ENCODE measurements around the gene BBX. TPM values are rescaled to one million over a fixed set of nuclear protein-coding genes. Genes with fewer than 3 reads are reported as not detected.

Gene BBX
- polyA plus RNA-seq, 1 experiment = 46.1 TPM

- TF ChIP-seq CTCF (IDR thresholded peaks at IDR 0.05; ENCODE audit: low read depth, low read length) = no peak
- CTCF ChIA-PET = interaction anchor here (1.3 kb wide), 1 partner anchor 8 kb away, joined by 3 read pairs; no protein-coding TSS in a partner anchor
- Histone ChIP-seq H3K4me3 (ENCODE audit: low read depth, low read length) (no peak overlapping the region), H3K27ac (ENCODE audit: low read depth, low read length) (no peak overlapping the region), H3K27me3 (ENCODE audit: control insufficient read depth, insufficient read depth, low read length) (no peaks in the 10 kb centered on the region), H3K9me3 (ENCODE audit: control insufficient read depth, insufficient read depth, low read length) (no peaks in the 10 kb centered on the region)
- POLR2A ChIA-PET = no interaction called here
- no peak for DNase-seq (ENCODE audit: low read depth, low spot score)
These were observed 238.6 kb downstream of the BBX start for GRCh38 chr3:107761391-107761790.

GRCh38 chr3:107765524-107765923, 242.8 kb downstream of the BBX start:
- TF ChIP-seq CTCF (IDR thresholded peaks at IDR 0.05; ENCODE audit: low read depth, low read length) = no peak
- CTCF ChIA-PET = interaction anchor here (0.7 kb wide), 1 partner anchor 105 kb away, joined by 3 read pairs; no protein-coding TSS in a partner anchor
- no peaks in the 10 kb centered on the region for H3K9me3 ChIP-seq (ENCODE audit: control insufficient read depth, insufficient read depth, low read length)
- H3K27me3 ChIP-seq (ENCODE audit: control insufficient read depth, insufficient read depth, low read length) = no peaks in the 10 kb centered on the region
- no peak overlapping the region for H3K4me3 ChIP-seq (ENCODE audit: low read depth, low read length)
- H3K27ac ChIP-seq (ENCODE audit: low read depth, low read length) = no peak overlapping the region
- POLR2A ChIA-PET = no interaction called here
- DNase-seq (ENCODE audit: low read depth, low spot score) = no peak

- ChIA-PET CTCF (interaction anchor here (1.0 kb wide), 1 partner anchor 710 kb away, joined by 3 read pairs; no protein-coding TSS in a partner anchor), POLR2A (no interaction called here)
- TF ChIP-seq CTCF (IDR thresholded peaks at IDR 0.05; ENCODE audit: low read depth, low read length) = no peak
- no peaks in the 10 kb centered on the region for H3K9me3 ChIP-seq (ENCODE audit: control insufficient read depth, insufficient read depth, low read length)
- H3K27me3 ChIP-seq (ENCODE audit: control insufficient read depth, insufficient read depth, low read length) = no peaks in the 10 kb centered on the region
- no peak overlapping the region for H3K27ac ChIP-seq (ENCODE audit: low read depth, low read length)
- H3K4me3 ChIP-seq (ENCODE audit: low read depth, low read length) = no peak overlapping the region
- DNase-seq (ENCODE audit: low read depth, low spot score) = no peak
These were observed 245.3 kb downstream of the BBX start for GRCh38 chr3:107767897-107768605.

GRCh38 chr3:107769882-107770281, 247.1 kb downstream of the BBX start:
- DNase-seq (ENCODE audit: low read depth, low spot score) = no peak
- H3K9me3 ChIP-seq (ENCODE audit: control insufficient read depth, insufficient read depth, low read length) = no peaks in the 10 kb centered on the region
- TF ChIP-seq CTCF (IDR thresholded peaks at IDR 0.05; ENCODE audit: low read depth, low read length) = no peak
- ChIA-PET CTCF (interaction anchor here (0.5 to 1.4 kb wide), 3 partner anchors 80 to 498 kb away, joined by 5 to 10 read pairs (median 5); no protein-coding TSS in a partner anchor), POLR2A (no interaction called here)
- H3K27ac ChIP-seq (ENCODE audit: low read depth, low read length) = no peak overlapping the region
- no peak overlapping the region for H3K4me3 ChIP-seq (ENCODE audit: low read depth, low read length)
- no peaks in the 10 kb centered on the region for H3K27me3 ChIP-seq (ENCODE audit: control insufficient read depth, insufficient read depth, low read length)

- DNase-seq (ENCODE audit: low read depth, low spot score) = no peak
- no peak overlapping the region for H3K4me3 ChIP-seq (ENCODE audit: low read depth, low read length)
- H3K27ac ChIP-seq (ENCODE audit: low read depth, low read length) = no peak overlapping the region
- no peak for TF ChIP-seq CTCF (IDR thresholded peaks at IDR 0.05; ENCODE audit: low read depth, low read length)
- H3K9me3 ChIP-seq (ENCODE audit: control insufficient read depth, insufficient read depth, low read length) = no peaks in the 10 kb centered on the region
- ChIA-PET CTCF (interaction anchor here (0.9 kb wide), 1 partner anchor 82 kb away, joined by 3 read pairs; no protein-coding TSS in a partner anchor), POLR2A (no interaction called here)
- no peaks in the 10 kb centered on the region for H3K27me3 ChIP-seq (ENCODE audit: control insufficient read depth, insufficient read depth, low read length)
These were observed 249.3 kb downstream of the BBX start for GRCh38 chr3:107772016-107772415.
